ENCODE results near the gene AARS2. TPM values are rescaled to one million over a fixed set of nuclear protein-coding genes. Genes with fewer than 3 reads are reported as not detected.

The AARS2 gene
- total RNA-seq, 1 experiment from 2014 or later: 20.8 TPM

DNA sequence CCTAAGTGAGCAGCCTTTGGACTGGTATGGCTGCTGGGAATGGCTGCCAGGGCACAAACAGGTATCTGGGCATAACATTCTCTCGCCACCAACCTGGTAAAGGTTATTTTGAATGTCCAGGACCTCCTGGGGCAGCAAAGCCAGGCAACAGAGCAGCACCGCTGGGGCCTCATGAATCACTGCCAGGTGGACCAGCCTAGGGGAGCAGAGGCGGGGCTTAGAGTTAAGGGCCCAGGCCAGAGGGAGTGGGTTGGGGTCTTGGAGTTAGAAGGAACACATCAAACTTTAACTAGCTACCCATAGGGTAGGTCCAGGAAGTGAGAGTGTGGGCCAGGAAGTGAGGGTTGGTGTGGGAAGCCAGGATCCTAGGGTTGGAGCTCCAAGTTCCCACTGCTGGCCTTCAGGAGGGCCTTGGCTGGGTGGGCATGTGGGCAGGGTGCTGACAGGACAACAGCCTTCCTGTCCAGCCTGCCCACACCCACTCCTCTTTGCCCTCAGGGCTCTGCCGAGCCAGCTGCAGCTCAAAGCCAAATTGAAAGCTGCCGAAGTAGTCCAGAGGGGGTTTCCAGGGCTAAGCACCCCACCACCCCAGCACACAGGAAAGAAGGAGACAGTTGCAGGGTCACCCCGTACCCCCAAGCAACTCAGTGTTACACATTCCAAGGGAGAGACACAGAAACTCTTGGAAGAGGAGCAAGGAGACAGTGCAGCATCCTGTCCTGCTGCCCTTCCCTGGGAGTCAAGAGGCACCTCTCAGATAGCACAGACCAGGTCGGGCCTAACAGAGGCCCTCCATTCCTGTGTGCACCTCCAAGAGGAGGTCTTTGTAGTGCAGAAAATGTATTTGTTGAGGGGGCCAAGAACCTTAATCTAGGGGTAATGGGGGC lies 50.4 kb downstream of the AARS2 start:
- DNase-seq (ENCODE audit: low spot score): peak; percentile 41

DNA sequence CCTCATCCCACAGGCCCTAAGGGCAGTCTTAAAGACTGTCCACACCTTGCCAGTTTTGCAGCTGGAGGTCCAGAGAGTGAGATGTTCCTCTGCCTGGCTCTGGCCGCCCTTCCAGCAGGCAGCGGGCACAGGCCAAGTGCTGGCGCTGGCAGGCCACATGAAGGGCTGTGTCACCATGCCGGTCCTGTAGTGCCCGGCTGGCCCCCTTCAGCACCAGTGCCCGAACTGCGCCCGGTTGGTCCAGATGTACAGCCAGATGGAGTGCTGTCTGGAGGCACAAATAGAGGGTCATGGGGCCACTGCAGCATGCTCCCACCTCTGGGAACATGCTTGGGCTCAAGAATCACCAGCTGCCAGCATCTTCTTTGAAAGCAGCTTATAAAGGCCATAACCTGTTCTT lies 51.6 kb downstream of the AARS2 start:
- no peak for DNase-seq (ENCODE audit: low spot score)

DNA sequence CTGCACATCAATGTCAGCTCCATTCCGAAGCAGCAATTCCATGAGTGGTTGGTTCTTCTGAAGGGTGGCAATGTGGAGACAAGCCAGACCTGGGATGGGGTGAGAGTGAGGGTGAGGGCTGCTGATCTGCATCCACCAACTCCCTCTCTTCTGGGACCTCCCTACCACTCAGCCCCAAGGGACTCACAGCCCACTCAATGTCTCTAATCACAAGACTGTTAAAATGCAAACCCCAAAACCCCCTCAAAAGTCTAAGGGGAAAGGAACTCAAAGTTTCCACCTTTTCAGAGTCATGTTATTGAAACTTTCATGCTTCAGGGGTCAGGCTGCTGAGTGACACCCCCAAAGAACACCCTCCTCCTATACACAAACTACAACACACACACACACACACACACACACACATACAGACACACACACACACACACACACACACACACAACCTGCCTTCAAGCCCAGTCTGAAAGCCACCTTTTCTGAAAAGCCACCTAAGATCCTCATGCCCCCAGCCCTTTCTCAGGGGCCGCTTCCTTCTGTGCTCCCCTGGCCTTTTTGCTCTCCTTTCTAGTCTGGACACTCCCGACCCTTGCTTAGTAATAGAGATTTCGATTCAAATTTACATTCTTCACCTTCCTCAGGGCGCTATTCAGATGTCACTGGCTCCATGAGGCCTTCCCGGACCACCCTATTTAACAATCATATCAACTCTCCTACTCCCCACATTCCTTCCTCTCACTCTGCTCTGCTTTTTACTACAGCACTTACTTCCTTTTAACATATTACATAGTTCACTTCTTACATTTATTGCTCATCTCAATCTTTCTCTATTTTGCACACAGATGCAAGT lies 52.5 kb downstream of the AARS2 start:
- no peak for DNase-seq (ENCODE audit: low spot score)

DNA sequence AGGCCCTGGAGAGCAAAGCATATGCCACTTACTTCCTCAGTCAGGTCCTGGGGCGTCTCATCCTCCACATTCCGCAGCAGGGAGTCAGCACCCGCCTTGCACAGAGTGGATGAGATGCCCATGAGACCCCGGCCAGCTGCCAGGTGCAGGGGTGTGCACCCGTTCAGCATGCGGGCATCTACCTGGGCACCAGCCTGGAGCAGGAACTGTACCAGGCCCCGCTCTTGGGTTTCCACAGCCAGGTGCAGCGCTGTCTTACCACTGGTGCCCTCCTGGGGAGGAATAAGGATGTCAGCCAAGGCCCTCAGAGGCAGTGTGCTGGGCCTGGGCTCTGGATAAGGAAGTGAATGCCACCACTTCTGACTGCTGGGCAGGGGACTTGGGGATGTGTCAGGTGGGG lies 53.1 kb downstream of the AARS2 start:
- no peak for DNase-seq (ENCODE audit: low spot score)

DNA sequence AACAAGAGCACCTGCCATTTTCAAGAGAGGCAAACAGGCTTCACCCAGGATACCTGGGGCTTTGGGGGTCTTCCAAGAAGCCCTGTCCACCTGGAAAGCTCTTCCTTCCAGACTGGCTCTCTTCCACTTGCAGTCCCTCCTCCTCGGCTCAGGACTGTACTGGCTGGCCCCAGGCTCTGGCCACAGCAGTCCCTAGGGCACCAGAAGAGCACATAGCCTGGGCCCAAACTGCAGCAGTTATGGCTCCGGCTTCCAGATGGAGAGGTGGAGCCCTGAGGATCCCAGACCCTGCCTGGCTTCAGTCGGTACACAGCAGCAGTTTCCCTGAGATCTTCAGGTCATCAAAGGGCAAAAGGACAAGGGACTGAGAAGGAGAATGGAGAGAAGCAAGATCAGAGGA lies 54.2 kb downstream of the AARS2 start:
- DNase-seq (ENCODE audit: low spot score): no peak

DNA sequence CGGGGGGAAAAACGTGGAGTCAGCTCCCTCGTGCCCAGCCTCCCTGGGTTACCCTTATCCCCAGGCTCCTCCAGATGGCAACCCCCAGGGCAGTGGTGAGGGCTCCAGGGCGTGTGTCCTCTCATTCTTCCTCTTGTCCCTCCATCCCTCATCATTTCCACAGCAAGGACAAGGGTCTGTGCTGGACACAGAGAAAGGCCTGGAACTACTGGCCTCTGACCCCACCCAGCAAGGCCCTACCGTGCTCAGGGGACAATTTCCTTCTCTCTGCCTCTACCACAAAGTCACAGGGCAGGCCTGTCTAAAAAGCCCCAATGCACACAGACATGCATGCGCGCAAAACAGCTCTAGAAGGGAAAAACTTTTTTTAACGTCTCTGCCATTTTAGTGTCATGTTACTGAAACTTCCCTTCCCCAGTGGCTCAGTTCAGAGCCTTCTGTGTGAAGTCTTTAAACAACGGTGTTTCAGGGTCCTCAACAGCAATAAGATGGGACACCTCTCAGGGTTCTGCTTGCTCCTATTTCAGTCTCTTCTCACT lies 54.8 kb downstream of the AARS2 start:
- DNase-seq (ENCODE audit: low spot score): no peak

DNA sequence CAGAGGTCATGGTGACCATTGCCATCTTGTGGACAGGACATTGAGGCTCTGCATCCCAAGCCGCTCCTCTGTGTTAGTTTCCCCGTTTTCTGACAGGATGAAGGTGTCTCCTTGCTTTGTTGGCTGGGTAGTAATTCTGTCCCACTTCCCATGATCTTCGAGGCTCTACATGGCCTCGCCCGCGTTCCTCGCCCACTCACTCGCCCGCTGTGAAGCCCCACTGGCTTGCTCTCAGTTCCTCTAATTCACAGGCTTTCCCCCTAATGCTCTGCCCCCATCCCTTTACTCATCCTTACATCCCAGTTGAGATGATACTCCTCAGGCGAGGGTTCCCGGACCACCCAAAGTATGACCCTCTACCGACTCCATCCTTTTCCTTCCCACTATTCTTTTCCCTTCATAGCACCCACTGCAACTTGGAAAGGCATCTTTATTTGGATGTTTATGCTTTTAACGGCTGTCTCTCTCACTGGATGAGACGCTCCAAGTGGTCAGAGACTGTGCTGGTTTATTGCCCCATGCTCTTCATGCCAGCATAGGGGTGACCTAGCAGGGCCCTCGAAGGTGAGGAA lies 55.3 kb downstream of the AARS2 start:
- no peak for DNase-seq (ENCODE audit: low spot score)

DNA sequence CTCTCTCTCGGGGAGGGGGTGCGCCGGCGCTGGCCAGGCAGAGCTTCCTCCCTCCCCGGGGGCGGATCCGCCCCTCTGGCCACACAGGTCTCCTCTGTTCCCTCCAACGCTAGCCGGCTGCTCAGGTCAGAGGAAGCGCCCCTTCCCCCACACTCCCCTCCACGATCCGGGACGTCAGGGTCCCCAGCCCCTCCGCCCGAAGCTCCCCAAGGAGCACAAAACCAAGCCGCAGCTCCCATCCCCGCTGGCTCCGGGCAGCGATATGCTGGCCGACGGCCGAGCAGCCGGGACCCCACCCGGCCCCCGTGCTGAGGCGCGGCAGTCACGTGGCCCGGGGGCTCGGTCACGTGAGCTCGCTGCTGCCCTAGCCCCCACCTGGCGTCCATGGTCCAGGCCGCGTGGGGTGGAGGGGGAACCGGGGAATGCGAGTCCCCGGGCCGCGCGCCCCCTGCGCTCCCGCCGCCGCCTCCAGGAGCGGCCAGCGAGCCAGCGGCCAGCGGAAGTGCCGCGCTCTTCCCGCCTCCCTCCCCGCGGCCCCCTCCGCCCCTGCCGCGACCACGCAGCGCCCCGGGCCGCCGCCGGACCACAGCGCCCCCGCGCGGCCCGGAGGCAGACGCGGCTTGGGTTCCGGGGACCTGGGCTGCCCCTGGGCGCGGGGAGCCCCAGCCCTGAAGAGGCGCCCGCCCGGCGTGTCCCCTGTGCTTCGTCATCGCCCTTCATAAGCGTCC lies 56.0 kb downstream of the AARS2 start, which contains the start of gene SLC35B2:
Gene SLC35B2 (minus strand): TSS at position 504 of the 728 bp plus-strand sequence. CDS start 118 bp downstream, at position 386.
- DNase-seq (ENCODE audit: low spot score): peak; percentile 83

DNA sequence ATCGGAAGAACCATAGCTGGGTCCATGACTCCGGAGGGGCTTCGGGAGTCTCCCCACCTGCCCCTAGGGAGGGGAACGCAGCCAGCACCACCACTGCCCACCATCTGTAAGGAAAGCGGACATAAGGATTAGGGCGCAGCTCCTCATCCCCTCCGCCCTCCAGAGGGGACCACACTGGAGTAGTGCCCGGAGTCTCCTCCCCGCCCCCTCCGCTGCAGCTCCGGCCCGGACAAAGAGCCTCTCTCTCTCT lies 56.4 kb downstream of the AARS2 start:
- no peak for DNase-seq (ENCODE audit: low spot score)

DNA sequence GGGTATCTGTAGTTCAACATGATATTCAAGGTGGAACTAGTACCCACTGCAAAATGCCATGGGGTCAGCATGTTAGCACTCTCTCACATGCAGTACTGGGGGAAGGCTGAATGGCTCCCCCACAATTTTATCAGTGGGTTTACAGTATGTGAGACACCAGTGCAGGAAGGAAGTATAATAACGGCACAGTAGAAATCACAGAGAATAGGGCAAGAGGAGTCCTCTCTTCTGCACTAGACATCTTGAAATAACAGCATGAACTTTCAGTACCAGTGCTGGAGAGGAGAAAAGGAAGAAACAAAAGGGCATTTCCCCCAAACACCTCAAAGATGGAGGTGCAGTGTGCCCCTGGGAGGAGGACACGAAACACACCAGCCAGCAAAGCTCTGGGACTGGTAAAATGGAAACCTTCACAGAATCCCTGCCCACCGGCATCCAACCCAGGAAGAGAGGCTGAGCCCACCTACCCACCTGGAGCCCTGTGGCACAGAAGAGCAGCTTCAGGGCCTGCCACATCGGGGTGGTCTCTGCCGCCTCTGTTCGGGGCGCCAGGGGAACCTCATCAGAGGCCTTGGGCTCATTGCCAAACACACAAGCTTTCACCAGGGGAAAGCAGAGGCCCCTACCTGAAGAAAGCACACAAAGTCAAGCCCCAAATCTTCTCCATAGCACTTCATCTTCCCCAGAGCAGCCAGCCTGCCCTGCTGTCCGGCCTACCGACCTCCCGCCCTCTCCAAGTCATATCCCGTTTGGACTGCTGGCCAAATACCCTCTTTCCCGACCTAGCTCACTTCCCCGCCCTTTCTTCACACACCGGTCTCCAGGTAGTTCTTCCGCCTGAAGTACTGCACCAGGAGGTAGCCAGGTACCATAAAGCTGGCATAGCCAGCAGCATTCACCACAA lies 57.0 kb downstream of the AARS2 start:
- DNase-seq (ENCODE audit: low spot score): no peak

DNA sequence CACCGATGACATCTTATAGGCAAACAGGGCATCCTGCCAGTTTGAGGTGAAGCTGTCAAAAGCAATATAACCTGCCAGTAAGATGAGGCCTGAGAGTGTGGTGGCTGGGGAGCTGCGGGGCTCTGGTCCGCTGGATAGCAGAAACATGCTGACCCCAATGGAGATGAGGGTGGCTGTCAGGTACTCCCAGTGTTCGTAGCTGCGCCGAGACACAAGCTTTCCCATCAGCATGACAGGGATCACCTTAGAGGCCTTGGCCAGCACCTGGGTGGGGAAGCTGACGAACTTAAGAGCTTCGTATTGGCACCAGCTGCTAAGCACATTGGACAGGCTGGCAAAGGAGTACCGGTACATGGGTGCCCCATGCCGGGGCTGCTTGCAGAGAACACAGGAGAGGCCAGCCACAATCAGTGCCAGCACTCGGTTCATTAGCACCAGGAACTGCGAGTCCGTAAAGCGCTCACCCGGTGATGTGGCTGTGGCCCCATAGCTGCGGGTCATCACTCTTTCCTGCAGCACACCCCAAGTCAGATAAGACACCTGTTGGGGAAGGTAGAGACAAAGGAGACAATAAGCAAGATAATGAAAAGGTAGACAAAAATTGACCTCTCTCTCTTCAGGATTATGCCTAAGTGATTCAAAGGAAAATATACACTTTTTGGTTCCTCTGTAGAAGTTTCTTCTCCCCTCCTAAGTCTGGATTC lies 57.9 kb downstream of the AARS2 start:
- DNase-seq (ENCODE audit: low spot score): no peak

DNA sequence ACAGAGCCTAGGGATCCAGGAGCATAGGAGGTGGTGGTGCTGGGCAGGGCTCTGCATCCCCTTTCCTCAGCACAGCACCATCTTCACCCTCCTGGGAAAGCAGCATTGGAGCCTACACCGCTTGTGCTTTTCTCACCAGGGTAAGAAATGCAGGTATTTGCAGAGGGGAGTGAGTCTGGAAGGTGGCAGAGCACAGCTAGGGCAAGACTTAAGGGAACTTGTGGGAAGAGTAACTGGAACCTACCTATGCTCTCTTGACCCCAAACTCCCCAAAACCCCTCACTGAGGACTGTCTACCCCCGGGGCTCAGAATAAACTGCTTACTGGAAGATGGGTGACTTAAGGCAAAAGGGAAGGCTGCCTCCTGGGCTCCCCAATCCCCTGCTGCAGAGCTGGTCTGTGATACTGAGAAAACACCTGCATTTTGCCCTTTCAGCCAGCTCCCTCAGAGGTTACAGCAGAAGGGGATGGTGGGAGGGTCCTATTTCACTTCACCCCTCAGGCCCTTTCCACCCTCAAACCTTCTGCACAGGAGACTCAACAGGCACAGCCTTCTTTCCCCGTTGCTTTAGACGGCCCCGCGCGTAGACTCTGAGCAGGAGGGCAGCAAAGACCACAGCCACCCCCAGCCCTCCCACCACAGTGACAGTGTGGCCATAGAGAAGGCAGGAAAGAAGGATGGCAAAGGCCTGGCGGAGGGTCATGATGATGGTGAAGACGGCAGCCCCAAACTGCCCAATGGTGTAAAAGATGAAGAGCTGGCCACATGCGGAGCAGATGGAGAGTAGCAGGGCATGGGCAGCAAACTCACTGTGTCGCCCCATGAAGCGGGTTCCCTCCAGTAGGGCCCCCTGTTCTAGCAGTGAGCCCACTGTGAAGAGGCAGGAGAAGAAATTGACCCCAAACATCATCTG lies 58.7 kb downstream of the AARS2 start:
- DNase-seq (ENCODE audit: low spot score): no peak

DNA sequence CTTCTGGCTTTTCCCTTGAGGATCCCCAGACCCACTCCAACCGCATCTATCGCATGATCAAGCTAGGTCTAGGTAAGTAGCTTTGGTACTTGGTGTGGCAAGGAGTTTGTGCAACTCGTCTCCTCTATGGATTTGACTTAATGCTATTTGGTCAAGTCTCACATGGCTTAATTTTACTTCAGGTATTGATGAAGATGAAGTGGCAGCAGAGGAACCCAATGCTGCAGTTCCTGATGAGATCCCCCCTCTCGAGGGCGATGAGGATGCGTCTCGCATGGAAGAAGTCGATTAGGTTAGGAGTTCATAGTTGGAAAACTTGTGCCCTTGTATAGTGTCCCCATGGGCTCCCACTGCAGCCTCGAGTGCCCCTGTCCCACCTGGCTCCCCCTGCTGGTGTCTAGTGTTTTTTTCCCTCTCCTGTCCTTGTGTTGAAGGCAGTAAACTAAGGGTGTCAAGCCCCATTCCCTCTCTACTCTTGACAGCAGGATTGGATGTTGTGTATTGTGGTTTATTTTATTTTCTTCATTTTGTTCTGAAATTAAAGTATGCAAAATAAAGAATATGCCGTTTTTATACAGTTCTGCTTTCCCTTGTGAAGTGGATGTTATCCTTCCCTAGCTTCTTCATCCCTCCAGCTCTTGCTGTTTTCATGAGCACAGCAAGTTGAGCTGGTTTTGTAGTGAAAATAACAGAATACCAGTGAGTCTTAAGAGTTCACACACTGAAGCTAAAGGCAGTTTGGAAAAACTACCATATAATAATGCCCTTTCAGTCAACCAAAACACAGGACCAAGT lies 59.6 kb downstream of the AARS2 start:
- peak; percentile 69 for DNase-seq (ENCODE audit: low spot score)

DNA sequence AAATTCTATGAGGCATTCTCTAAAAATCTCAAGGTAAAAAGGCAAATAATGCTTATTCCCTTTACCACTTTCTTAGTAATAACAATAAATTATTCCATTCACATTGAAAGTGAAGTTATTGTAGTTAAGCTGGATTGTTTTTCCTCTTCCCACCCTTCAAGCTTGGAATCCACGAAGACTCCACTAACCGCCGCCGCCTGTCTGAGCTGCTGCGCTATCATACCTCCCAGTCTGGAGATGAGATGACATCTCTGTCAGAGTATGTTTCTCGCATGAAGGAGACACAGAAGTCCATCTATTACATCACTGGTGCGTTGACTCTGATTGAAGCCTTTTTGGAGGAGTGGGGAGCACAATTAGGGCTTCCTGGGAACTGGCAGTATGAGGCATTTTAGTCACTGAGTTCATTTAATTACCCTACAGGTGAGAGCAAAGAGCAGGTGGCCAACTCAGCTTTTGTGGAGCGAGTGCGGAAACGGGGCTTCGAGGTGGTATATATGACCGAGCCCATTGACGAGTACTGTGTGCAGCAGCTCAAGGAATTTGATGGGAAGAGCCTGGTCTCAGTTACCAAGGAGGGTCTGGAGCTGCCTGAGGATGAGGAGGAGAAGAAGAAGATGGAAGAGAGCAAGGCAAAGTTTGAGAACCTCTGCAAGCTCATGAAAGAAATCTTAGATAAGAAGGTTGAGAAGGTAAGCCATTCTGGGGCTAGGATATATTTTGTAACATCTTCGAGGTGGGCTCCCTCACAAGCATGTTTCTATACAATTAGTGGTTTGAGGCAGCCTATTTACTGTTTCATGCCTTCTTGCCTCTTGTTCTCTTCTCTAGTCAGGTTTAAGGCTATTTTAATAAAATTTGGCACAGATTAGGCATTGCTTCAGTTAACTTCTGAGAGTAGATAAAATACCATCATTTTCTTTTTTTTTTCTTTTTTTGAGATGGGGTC lies 61.3 kb downstream of the AARS2 start:
- no peak for DNase-seq (ENCODE audit: low spot score)

DNA sequence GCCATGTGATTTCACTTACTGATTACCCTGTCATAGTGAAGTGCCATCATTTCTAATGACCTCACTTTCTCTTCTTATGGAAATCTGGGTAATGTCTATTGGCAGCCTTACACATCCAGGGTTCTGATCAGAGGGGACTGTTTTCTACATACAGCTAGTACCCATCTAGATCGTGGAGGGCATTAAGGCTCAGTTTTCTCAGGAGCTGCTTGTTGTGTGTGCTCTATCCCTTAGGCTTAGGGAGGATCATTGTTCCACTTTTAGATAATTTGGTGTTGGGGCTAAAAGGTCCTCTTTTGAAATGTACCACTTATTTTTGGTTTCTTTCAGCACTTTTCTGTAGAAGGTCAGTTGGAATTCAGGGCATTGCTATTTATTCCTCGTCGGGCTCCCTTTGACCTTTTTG lies 62.4 kb downstream of the AARS2 start:
- no peak for DNase-seq (ENCODE audit: low spot score)

DNA sequence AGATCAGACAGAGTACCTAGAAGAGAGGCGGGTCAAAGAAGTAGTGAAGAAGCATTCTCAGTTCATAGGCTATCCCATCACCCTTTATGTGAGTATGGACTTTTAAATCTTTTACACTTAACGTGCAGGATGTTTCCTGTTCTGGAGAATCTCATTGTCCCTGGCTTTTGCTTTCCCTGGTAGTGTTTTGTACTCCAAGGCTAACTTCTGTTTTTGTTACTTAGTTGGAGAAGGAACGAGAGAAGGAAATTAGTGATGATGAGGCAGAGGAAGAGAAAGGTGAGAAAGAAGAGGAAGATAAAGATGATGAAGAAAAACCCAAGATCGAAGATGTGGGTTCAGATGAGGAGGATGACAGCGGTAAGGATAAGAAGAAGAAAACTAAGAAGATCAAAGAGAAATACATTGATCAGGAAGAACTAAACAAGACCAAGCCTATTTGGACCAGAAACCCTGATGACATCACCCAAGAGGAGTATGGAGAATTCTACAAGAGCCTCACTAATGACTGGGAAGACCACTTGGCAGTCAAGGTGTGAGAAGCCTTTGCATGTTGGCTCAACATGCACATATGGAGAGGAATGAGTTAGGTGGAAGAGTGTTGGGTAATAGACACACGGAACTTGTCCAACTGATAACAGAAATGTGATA lies 63.0 kb downstream of the AARS2 start:
- no peak for DNase-seq (ENCODE audit: low spot score)

Measured in A172 (cell line).